Eye (tissue), 1 donor: ENCODE measurements around the gene VRK3.
"Not testable (repeated sequence)": the region's sequence is repeated elsewhere in the genome, so short reads cannot be mapped to it uniquely, and the experiment has no call there.

Source experiments
- DNase-seq: peaks from one replicate; pipeline ENCODE4 v3.0.0-alpha.2; 2015

Gene VRK3

GRCh38 chr19:50025022-50025793 is at the start of gene VRK3:
VRK3 (minus strand) TSS chr19:50025372; CDS start chr19:50016162, 9,210 bp downstream.
- peak; percentile 100 for DNase-seq

- not testable (repeated sequence) for DNase-seq
Measured at GRCh38 chr19:50068382-50068781, 43.2 kb upstream of the VRK3 start.

- no peak for DNase-seq
Measured at GRCh38 chr19:50067575-50067974, 42.4 kb upstream of the VRK3 start.

GRCh38 chr19:50065938-50066337 is 40.8 kb upstream of the VRK3 start:
- DNase-seq: no peak

- DNase-seq: no peak
Measured at GRCh38 chr19:50061650-50062049, 36.5 kb upstream of the VRK3 start.

GRCh38 chr19:50060107-50060506 is 34.9 kb upstream of the VRK3 start:
- DNase-seq: no peak

- DNase-seq: no peak
Measured at GRCh38 chr19:50059045-50059444, 33.9 kb upstream of the VRK3 start.

- no peak for DNase-seq
Measured at GRCh38 chr19:50058425-50058824, 33.3 kb upstream of the VRK3 start.

DNA sequence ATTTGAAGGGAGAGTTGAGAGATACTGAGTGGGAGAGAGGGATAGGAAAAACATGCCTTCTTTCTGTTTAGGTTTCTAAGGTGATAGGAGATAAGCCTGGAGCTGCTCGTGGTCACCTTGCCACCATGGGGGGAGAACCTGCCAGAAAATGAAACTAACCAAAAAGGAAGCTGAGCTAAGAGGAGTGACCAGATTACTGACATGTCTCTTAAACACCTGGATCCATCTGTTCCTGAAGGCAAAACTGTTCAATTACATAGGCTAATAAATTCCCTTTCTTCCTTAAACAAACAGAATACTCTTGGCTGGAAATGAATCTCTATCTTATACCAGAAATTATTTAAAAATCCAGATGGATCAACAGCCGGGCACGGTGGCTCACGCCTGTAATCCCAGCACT is 27.9 kb upstream of the VRK3 start:
- no peak for DNase-seq

- no peak for DNase-seq
Measured at GRCh38 chr19:50051964-50052363, 26.8 kb upstream of the VRK3 start.

DNA sequence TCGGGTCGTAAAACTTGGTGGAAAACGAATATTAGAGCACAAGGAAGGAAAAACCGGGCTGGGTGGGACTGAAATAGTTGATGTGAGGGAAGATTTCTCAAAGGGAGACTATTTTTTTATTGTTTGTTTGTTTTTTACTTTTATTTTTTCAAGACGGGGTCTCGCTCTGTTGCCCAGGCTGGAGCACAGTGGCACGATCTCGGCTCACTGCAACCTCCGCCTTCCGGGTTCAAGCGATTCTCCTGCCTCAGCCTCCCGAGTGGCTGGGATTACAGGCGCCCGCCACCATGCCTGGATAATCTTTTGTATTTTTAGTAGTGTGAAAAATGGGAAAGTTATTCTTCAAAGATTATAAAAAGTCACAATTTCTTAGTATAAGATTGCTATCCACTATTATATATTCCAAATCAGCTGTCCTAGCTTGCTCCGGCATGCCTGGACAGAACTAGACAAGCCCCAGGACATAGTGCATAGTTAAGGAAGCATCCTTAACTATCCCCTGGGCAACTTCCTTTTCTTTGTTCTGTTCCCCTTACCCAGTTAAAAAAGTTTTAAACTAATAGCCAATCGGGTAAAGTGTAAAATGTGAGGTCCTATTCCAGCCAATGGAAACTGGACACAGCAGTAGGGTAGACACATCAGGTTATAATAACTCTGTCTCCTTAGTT is 26.2 kb upstream of the VRK3 start:
- DNase-seq: not testable (repeated sequence)

GRCh38 chr19:50050406-50051227 is 25.4 kb upstream of the VRK3 start:
- DNase-seq: peak; percentile 94

DNA sequence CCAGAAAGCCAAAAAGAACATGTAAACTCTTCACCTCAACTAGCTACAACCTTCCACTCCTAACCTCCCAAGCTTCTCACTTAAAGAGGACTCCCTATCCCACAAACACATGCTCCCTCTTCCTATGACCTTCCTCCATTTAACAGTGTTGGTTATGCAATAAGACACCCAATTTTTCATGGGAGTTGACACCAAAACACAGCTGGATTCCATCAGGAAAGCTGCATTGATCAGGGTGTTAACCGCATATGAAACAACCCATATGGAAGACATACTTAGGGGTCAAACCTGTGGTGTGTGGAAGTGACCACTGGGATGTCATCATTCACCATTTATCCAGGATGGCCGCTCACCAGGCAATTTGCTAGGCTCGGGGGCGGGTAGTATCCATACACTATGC is 22.5 kb upstream of the VRK3 start:
- DNase-seq: no peak

DNA sequence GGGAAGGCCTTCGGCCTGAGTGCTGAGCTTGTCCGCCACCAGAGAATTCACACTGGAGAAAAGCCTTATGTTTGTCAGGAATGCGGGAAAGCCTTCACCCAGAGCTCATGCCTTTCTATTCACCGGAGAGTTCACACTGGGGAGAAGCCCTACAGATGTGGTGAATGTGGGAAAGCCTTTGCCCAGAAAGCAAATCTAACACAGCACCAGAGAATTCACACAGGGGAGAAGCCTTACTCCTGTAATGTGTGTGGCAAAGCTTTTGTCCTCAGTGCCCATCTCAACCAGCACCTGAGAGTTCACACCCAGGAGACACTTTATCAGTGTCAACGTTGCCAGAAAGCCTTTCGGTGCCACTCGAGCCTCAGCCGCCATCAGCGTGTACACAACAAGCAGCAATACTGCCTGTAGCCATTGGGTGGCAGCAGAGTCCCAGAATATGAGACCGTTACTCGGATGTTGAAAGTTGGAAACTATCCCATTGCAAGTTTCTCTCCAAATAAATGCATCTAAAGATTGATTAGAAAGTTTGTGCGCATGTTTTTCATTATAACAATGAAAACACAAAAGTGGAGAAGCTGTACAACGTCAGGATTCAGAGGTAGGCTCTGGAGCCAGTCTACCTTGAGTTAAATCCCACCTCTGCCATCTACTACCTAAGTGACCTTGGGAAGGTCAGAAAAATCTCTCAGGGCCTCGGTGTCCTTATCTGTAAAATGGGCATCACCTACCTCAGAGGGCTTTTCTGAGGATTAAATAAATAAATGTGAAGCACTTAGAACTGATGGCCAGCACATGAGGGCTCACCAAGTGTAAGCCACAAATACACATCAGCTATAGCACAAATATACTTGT is 21.7 kb upstream of the VRK3 start:
- peak; percentile 87 for DNase-seq

DNA sequence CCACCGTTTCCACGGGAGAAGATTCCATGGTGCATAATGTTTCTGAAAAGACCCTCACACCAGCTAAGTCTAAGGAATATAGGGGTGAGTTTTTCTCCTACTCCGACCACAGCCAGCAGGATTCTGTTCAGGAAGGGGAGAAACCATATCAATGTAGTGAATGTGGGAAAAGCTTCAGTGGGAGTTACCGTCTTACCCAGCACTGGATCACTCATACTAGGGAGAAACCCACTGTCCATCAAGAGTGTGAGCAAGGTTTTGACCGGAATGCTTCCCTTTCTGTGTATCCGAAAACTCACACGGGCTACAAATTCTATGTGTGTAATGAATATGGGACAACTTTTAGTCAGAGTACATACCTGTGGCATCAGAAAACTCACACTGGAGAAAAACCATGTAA is 19.8 kb upstream of the VRK3 start:
- no peak for DNase-seq

DNA sequence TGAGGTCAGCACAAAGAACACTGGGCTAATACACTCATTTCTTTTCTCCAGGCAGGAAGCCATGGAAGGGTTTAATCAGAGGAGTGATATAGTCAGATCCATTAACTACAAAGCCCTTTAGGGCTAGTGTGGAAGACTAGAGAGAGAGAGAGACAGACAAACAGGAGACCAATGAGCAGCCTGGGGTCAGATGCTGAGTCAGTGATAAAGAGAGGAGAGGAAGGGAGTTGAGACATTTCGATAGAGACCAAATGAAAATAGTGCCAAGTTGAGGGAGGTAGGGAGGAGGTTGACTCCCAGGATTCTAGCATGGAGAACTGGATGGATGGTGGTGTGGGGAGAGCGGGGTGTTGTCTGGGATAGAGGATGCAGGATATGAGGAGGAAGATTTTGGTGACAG is 18.8 kb upstream of the VRK3 start:
- no peak for DNase-seq

- no peak for DNase-seq
Measured at GRCh38 chr19:50042363-50043024, 17.3 kb upstream of the VRK3 start.

DNA sequence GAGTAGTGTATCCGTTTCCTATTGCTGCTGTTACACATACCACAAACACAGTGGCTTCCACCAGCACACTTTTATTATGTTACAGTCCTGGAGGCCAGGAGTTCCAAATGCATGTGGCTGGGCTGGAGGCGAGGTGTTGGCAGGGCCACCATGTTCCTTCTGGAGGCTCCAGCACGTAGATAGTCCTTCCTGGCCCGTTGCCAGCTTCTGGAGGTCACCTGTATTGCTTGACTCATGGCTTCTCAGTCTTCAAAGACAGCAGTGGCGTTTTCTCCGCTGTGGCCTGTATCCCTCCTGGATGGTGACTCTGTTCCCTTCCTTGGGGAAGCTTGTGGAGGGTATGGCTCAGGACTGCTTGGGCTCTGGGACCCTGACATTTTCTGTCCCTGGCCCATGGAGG is 15.8 kb upstream of the VRK3 start:
- DNase-seq: no peak

DNA sequence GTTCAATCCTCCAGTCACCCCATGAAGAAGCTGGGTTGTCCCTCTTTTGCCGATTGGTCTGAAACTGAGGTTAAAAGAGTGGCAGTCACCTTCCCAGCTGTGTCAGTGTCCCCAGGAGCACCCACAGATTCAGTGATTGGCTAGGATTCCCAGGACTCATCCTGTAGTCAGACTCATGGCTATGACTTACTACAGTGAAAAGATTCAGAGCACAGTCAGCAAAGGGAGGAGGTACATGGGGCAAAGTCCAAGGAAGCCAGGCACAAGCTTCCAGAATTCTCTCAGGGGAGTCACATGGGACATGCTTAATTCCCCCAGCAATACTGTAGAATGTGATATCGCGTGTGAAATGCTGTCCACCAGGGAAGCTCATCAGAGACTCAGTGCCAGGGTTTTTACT is 14.8 kb upstream of the VRK3 start:
- no peak for DNase-seq

GRCh38 chr19:50036908-50037307 is 11.7 kb upstream of the VRK3 start:
- no peak for DNase-seq

GRCh38 chr19:50030937-50031336 is 5.8 kb upstream of the VRK3 start:
- no peak for DNase-seq

GRCh38 chr19:50030225-50030624 is 5.1 kb upstream of the VRK3 start:
- no peak for DNase-seq
